ENCODE data around the gene GOLGA1. TPM values are rescaled to one million over a fixed set of nuclear protein-coding genes. Genes with fewer than 3 reads are reported as not detected.
"Not testable (repeated sequence)": the region's sequence is repeated elsewhere in the genome, so short reads cannot be mapped to it uniquely, and the experiment has no call there.

The GOLGA1 gene
- total and polyA plus RNA-seq, 4 donors = 17.8 to 21.7 (median 18.9) TPM

DNA sequence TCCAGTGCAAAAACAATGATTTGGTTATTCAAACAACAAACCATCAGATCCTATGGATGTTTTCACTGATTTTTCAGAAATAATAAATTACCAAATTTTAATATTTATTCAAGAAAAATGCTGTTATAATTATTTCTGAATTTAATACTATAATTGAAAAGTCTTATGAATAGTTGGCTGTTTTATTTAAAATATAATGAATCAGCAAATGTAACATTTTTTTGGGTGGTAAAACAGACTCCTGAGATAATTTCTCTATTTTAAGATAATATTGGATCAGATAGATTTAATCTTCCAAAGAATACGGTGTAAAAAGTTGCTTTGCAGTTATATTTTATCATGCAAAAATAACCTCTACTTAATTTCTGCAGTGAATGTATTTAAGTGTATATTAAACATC, 5.3 kb upstream of the GOLGA1 start:
- Histone ChIP-seq H3K9me3 (ENCODE audit: control insufficient read depth, insufficient read depth, low read length) (no peaks in the 10 kb centered on the region), H3K27ac (ENCODE audit: low read depth, low read length) (no peak overlapping the region), H3K36me3 (ENCODE audit: control insufficient read depth, insufficient read depth, low read length) (peaks cover 7% of the 10 kb centered on the region), H3K4me1 (ENCODE audit: control insufficient read depth, insufficient read depth, low read length) (peaks cover 10% of the 10 kb centered on the region), H3K4me3 (ENCODE audit: low read depth, low read length) (no peak overlapping the region), H3K27me3 (ENCODE audit: control insufficient read depth, insufficient read depth, low read length) (no peaks in the 10 kb centered on the region)
- DNase-seq (ENCODE audit: low read depth in 4 of 6, low spot score in 6 of 6) = no peak
- WGBS (ENCODE audit: insufficient coverage) = no CpG with 5 or more reads among the region's 1 CpG

GRCh38 chr9:124941679-124942561, 1.0 kb upstream of the GOLGA1 start:
- Histone ChIP-seq H3K4me3 (ENCODE audit: low read depth, low read length) (peak overlapping the region; percentile 99), H3K27ac (ENCODE audit: low read depth, low read length) (peak overlapping the region; percentile 97), H3K27me3 (ENCODE audit: control insufficient read depth, insufficient read depth, low read length) (no peaks in the 10 kb centered on the region), H3K9me3 (ENCODE audit: control insufficient read depth, insufficient read depth, low read length) (no peaks in the 10 kb centered on the region), H3K36me3 (ENCODE audit: control insufficient read depth, insufficient read depth, low read length) (peaks cover 10% of the 10 kb centered on the region), H3K4me1 (ENCODE audit: control insufficient read depth, insufficient read depth, low read length) (peaks cover 14% of the 10 kb centered on the region)
- DNase-seq (ENCODE audit: low read depth in 4 of 6, low spot score in 6 of 6) = peak in 2 of 6 donors; percentile 28 to 33
- WGBS (ENCODE audit: insufficient coverage) = 12% methylated on average over 24 of the region's 31 CpGs

- Histone ChIP-seq H3K4me1 (ENCODE audit: control insufficient read depth, insufficient read depth, low read length) (peaks cover 14% of the 10 kb centered on the region), H3K27me3 (ENCODE audit: control insufficient read depth, insufficient read depth, low read length) (no peaks in the 10 kb centered on the region), H3K36me3 (ENCODE audit: control insufficient read depth, insufficient read depth, low read length) (peaks cover 12% of the 10 kb centered on the region), H3K27ac (ENCODE audit: low read depth, low read length) (peak overlapping the region; percentile 93), H3K4me3 (ENCODE audit: low read depth, low read length) (peak overlapping the region; percentile 99), H3K9me3 (ENCODE audit: control insufficient read depth, insufficient read depth, low read length) (no peaks in the 10 kb centered on the region)
- 0% methylated on average over 16 of the region's 17 CpGs for WGBS (ENCODE audit: insufficient coverage)
- no peak for DNase-seq (ENCODE audit: low read depth in 4 of 6, low spot score in 6 of 6)
These were observed 376 bp downstream of the GOLGA1 start for GRCh38 chr9:124940521-124940893.

GRCh38 chr9:124939944-124940343, 939 bp downstream of the GOLGA1 start:
- Histone ChIP-seq H3K27me3 (ENCODE audit: control insufficient read depth, insufficient read depth, low read length) (no peaks in the 10 kb centered on the region), H3K27ac (ENCODE audit: low read depth, low read length) (peak overlapping the region; percentile 93), H3K4me1 (ENCODE audit: control insufficient read depth, insufficient read depth, low read length) (peaks cover 14% of the 10 kb centered on the region), H3K36me3 (ENCODE audit: control insufficient read depth, insufficient read depth, low read length) (peaks cover 13% of the 10 kb centered on the region), H3K4me3 (ENCODE audit: low read depth, low read length) (peak overlapping the region; percentile 99), H3K9me3 (ENCODE audit: control insufficient read depth, insufficient read depth, low read length) (no peaks in the 10 kb centered on the region)
- DNase-seq (ENCODE audit: low read depth in 4 of 6, low spot score in 6 of 6) = no peak

DNA sequence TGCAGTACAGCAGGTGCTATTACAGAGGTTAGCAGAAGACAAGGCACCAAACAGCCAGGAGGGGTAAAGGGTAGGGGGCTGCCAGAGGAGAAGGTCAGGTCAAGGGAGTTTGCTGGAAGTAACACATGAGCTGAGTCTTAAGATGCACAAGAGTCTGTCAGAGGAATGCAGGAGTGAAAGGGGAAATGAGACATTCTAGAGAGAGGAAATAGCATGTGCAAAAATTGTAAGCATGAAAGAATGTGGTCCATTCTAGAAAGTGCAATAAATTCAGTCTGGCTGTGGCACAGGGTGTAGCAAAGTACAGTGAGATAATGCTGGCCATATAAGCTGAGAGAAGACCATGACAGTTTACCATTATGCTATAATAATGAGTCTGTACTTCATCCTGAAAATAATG, 6.6 kb downstream of the GOLGA1 start:
- no peak overlapping the region for H3K27ac ChIP-seq (ENCODE audit: low read depth, low read length)
- H3K4me1 ChIP-seq (ENCODE audit: control insufficient read depth, insufficient read depth, low read length) = no peaks in the 10 kb centered on the region
- peaks cover 22% of the 10 kb centered on the region for H3K36me3 ChIP-seq (ENCODE audit: control insufficient read depth, insufficient read depth, low read length)
- DNase-seq (ENCODE audit: low read depth in 4 of 6, low spot score in 6 of 6) = no peak
- H3K27me3 ChIP-seq (ENCODE audit: control insufficient read depth, insufficient read depth, low read length) = no peaks in the 10 kb centered on the region
- no peaks in the 10 kb centered on the region for H3K9me3 ChIP-seq (ENCODE audit: control insufficient read depth, insufficient read depth, low read length)
- H3K4me3 ChIP-seq (ENCODE audit: low read depth, low read length) = no peak overlapping the region

DNA sequence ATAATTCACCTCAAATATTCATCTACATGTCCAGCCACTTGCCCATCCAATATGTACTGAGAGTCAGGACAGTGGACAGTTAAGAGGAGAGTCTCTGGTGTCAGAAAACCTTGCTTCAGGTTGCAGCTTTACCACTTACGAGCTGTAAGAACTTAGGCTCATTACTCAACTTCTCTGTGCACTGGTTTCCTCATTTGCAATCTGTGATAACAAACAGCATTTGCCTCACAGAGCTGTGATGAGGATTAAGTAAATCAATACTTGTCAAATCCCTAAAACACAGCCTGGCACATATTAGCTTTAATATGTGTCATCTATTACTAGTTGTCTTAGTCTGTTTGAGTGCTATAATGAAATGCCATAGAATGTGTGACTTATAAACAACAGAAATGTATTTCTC, 8.6 kb downstream of the GOLGA1 start:
- no CpG with 5 or more reads among the region's 1 CpG for WGBS (ENCODE audit: insufficient coverage)
- no peak overlapping the region for H3K27ac ChIP-seq (ENCODE audit: low read depth, low read length)

DNA sequence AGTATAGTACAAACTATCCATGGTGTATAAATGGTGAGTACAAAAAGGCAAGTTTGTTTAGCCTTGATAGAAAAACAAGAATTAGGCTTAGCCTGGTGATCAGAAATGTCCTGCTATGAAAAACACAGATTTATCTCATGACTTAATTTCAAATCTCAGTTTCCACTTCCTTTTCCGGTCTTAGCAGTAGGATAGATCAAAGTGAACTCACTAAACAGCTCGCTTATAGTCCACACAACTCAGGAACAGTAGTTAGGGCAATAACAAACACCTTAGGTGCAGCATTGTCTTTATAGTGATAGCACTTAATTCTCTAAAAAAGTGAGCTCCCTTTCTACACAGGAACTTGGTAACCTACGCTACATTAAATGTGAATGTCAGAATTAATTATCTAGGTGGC, 11.4 kb downstream of the GOLGA1 start:
- Histone ChIP-seq H3K27me3 (ENCODE audit: control insufficient read depth, insufficient read depth, low read length) (no peaks in the 10 kb centered on the region), H3K27ac (ENCODE audit: low read depth, low read length) (no peak overlapping the region), H3K9me3 (ENCODE audit: control insufficient read depth, insufficient read depth, low read length) (no peaks in the 10 kb centered on the region), H3K4me1 (ENCODE audit: control insufficient read depth, insufficient read depth, low read length) (no peaks in the 10 kb centered on the region), H3K36me3 (ENCODE audit: control insufficient read depth, insufficient read depth, low read length) (peaks cover 17% of the 10 kb centered on the region), H3K4me3 (ENCODE audit: low read depth, low read length) (no peak overlapping the region)
- DNase-seq (ENCODE audit: low read depth in 4 of 6, low spot score in 6 of 6) = no peak
- WGBS (ENCODE audit: insufficient coverage) = no CpG with 5 or more reads among the region's 3 CpGs

More for the DNA sequence above, 8.6 kb downstream of the GOLGA1 start:
- no peak for DNase-seq (ENCODE audit: low read depth in 4 of 6, low spot score in 6 of 6)
- no peaks in the 10 kb centered on the region for H3K9me3 ChIP-seq (ENCODE audit: control insufficient read depth, insufficient read depth, low read length)
- H3K4me3 ChIP-seq (ENCODE audit: low read depth, low read length) = no peak overlapping the region
- H3K36me3 ChIP-seq (ENCODE audit: control insufficient read depth, insufficient read depth, low read length) = peaks cover 21% of the 10 kb centered on the region
- H3K27me3 ChIP-seq (ENCODE audit: control insufficient read depth, insufficient read depth, low read length) = no peaks in the 10 kb centered on the region
- no peaks in the 10 kb centered on the region for H3K4me1 ChIP-seq (ENCODE audit: control insufficient read depth, insufficient read depth, low read length)

DNA sequence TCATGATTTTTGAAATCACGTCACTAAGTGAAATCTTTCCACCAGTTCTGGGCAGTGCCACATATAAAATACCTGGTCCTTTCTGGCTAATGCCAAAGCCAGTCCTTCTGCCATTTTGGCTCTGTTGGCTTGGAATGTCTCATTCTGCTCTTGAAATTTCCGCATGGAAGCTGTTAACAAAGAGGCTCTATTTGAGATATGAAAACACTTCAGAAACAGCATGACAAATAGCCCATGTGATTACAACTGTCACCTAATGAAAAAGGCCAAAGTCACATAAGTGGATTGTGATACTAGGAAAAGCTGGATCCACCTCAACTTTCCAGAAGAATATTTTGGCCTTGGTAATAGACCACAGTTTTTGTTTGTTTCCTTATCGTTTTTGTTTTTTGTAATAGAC, 12.8 kb downstream of the GOLGA1 start:
- DNase-seq (ENCODE audit: low read depth in 4 of 6, low spot score in 6 of 6) = no peak
- peaks cover 19% of the 10 kb centered on the region for H3K36me3 ChIP-seq (ENCODE audit: control insufficient read depth, insufficient read depth, low read length)
- no CpG with 5 or more reads among the region's 3 CpGs for WGBS (ENCODE audit: insufficient coverage)
- H3K27ac ChIP-seq (ENCODE audit: low read depth, low read length) = no peak overlapping the region
- no peak overlapping the region for H3K4me3 ChIP-seq (ENCODE audit: low read depth, low read length)
- no peaks in the 10 kb centered on the region for H3K9me3 ChIP-seq (ENCODE audit: control insufficient read depth, insufficient read depth, low read length)
- no peaks in the 10 kb centered on the region for H3K27me3 ChIP-seq (ENCODE audit: control insufficient read depth, insufficient read depth, low read length)
- H3K4me1 ChIP-seq (ENCODE audit: control insufficient read depth, insufficient read depth, low read length) = no peaks in the 10 kb centered on the region

- H3K9me3 ChIP-seq (ENCODE audit: control insufficient read depth, insufficient read depth, low read length); H3K27me3 ChIP-seq (ENCODE audit: control insufficient read depth, insufficient read depth, low read length); H3K4me1 ChIP-seq (ENCODE audit: control insufficient read depth, insufficient read depth, low read length); H3K4me3 ChIP-seq (ENCODE audit: low read depth, low read length); DNase-seq (ENCODE audit: low read depth in 4 of 6, low spot score in 6 of 6); H3K27ac ChIP-seq (ENCODE audit: low read depth, low read length): not testable (repeated sequence)
- 93% methylated on average over 2 of the region's 6 CpGs for WGBS (ENCODE audit: insufficient coverage)
- H3K36me3 ChIP-seq (ENCODE audit: control insufficient read depth, insufficient read depth, low read length) = peaks cover 49% of the 10 kb centered on the region
These were observed 20.5 kb downstream of the GOLGA1 start for GRCh38 chr9:124920394-124920793.

GRCh38 chr9:124914753-124915405, 26.0 kb downstream of the GOLGA1 start:
- WGBS (ENCODE audit: insufficient coverage) = 100% methylated on average over 3 of the region's 5 CpGs
- H3K27me3 ChIP-seq (ENCODE audit: control insufficient read depth, insufficient read depth, low read length) = no peaks in the 10 kb centered on the region
- peaks cover 42% of the 10 kb centered on the region for H3K36me3 ChIP-seq (ENCODE audit: control insufficient read depth, insufficient read depth, low read length)
- no peak overlapping the region for H3K4me3 ChIP-seq (ENCODE audit: low read depth, low read length)
- no peak overlapping the region for H3K27ac ChIP-seq (ENCODE audit: low read depth, low read length)
- H3K9me3 ChIP-seq (ENCODE audit: control insufficient read depth, insufficient read depth, low read length) = no peaks in the 10 kb centered on the region
- no peak for DNase-seq (ENCODE audit: low read depth in 4 of 6, low spot score in 6 of 6)
- H3K4me1 ChIP-seq (ENCODE audit: control insufficient read depth, insufficient read depth, low read length) = no peaks in the 10 kb centered on the region
